GM12865 (cell line): ENCODE measurements around the gene PEPD.

Experiments
- DNase-seq: peaks from one replicate; pipeline ENCODE4 v3.0.0; 2010; ENCODE audit warnings: low read depth
- H3K4me3 ChIP-seq: 2 replicates; pipeline ENCODE4 v1.5.1; 2011; ENCODE audit warnings: mild to moderate bottlenecking, low read depth, low read length, control low read depth
- TF ChIP-seq, protein P1 (sequence below): IDR thresholded peaks from 2 replicates; pipeline ENCODE4 v1.5.1; 2011; ENCODE audit warnings: low read length, control low read depth, low read depth, inconsistent platforms; ENCODE audit not compliant: insufficient read depth; ENCODE audit errors: missing control alignments

The PEPD gene

DNA sequence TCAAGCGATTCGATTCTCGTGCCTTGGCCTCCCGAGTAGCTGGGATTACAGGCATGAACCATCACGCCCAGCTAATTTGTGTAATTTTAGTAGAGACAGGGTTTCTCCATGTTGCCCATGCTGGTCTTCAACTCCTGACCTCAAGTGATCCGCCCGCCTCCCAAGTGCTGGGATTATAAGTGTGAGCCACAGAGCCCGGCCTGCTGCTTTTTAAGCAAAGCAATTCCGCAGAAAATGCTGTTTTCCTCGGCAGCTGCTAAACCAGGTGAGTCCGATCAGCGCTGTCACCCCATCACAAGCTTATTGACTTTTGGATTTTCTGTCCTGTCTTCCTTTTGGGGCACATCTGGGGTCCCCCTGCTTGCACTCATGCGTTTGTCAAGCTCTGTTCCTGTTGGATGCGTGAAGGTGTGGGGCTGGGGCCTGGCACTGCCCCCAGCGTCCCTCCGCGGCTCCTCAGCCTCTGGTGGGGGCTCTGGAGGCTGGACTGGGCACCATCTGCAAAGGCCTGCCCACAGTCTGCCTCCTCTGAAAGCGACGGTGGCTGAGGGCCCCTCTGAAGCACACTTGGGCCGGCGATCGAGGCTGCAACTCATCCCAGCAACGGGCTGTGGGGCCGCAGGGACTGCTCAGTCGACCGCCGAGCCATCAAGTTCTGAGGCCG, 122.4 kb downstream of the PEPD start:
- no peak overlapping the region for H3K4me3 ChIP-seq
- DNase-seq = no peak
- TF ChIP-seq, protein P1, sequence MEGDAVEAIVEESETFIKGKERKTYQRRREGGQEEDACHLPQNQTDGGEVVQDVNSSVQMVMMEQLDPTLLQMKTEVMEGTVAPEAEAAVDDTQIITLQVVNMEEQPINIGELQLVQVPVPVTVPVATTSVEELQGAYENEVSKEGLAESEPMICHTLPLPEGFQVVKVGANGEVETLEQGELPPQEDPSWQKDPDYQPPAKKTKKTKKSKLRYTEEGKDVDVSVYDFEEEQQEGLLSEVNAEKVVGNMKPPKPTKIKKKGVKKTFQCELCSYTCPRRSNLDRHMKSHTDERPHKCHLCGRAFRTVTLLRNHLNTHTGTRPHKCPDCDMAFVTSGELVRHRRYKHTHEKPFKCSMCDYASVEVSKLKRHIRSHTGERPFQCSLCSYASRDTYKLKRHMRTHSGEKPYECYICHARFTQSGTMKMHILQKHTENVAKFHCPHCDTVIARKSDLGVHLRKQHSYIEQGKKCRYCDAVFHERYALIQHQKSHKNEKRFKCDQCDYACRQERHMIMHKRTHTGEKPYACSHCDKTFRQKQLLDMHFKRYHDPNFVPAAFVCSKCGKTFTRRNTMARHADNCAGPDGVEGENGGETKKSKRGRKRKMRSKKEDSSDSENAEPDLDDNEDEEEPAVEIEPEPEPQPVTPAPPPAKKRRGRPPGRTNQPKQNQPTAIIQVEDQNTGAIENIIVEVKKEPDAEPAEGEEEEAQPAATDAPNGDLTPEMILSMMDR = no peak

DNA sequence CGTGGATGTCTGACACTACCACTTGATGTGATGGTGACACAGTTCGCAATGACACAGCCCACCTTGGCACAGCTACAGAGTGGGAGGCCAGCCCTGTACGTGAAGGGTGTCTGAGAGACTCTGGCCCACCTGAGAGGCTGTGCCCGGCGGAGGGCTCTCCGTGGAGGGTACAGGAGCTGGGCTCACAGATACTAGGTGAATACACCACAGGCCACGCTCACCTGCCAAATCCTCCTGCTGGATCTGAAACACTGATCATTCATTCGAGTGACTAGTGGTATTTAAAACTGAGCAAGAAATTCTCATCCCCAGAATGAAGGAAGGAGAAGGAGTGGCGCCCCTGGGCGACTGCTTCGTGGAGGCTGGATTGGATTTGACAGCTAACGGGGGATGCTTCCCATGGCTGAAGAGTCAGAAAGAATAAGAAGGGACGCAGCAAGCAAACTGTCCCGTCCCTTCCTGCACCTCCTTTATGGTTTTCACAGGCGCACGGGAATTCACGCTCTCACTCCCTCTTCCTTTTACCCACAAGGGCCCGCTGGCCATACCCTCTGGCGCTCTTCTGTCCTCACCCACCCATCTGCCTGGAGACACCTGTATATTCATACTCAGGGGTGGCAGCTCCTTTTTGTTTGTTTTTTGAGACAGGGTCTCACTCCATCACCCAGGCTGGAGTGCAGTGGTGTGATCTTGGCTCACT, 123.1 kb downstream of the PEPD start:
- no peak for DNase-seq
- TF ChIP-seq, protein P1 = no peak
- H3K4me3 ChIP-seq = no peak overlapping the region

DNA sequence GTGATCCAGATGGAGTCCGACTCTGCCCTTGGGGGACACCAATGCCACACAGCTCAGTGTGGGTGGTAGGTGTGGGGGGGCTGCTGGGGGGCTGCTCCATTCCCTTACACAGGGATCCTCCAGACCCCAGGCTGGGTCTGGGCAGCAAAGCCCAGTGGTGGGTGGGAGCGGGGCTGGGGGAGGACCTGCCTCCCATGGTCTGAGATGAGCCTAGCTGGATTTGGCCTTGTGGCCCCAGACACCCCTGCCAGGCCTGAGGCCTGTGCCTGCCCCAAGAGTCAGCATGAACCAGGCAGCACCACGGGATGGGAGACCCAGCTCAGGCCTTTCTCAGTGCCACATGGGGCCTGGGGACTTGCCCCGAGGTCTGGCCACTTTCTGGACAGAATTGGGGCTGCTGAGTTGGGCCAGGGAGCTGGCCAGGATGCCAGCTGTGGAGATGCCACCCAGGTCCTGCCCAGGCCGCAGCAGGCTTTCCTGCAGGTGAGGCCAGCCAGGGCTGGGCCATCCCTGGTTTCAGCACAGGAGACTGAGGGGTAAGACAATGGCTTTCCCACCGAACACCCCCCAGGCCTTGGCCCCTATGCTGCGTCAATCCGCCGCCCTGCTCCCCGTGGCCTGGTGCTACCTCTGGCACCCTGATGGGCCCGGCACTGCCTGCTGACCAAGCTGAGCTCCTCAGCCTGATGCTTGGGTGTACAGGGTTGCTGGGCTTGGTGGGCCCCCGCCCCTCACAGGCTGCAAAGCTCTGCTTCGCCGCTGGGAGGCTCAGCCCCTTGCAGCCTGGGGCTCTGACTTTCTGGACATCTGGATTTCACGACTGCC, 123.8 kb downstream of the PEPD start:
- TF ChIP-seq, protein P1 = no peak
- H3K4me3 ChIP-seq = no peak overlapping the region
- DNase-seq = no peak

DNA sequence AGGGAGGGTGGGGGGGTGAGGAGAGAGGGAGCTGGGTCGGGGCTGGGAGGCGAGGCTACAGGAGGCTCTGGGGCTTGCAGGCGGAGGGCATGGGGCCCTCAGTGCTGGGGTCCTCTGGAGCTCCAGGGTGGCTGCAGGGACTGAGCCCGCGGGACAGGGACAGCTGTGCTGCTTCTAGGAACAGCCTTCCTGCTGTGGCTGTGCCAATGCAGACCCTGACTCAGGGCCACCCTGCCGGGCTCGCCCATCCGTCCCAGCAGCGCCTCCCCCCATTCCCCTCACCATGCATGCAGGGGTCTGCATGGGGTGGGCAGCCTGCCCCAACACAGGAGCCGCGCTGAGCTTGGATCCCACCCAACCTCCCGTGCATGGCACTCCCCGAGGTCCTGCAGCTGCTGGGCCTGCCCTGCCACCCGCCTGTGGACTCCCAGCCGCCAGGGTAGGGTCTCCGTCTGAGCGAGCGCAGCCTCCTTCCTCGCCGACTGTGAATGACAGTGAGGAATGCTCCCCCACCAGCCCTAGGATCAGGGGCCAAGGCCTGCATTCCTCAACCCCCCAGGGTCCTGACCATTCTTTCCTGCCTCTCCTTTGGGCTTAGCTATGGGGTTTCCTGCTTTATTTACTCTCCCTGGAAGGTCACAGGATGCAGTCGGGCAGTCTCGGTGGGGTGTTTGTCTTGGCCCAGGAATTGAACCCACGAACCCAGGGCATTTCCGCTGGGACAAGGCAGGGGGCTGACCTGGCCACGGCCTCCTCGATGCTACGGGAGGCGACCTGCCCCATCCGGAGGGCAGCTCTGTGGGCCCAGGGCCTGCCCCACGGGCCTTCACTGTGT, 124.7 kb downstream of the PEPD start:
- DNase-seq = no peak
- H3K4me3 ChIP-seq = no peak overlapping the region
- TF ChIP-seq, protein P1 = no peak

DNA sequence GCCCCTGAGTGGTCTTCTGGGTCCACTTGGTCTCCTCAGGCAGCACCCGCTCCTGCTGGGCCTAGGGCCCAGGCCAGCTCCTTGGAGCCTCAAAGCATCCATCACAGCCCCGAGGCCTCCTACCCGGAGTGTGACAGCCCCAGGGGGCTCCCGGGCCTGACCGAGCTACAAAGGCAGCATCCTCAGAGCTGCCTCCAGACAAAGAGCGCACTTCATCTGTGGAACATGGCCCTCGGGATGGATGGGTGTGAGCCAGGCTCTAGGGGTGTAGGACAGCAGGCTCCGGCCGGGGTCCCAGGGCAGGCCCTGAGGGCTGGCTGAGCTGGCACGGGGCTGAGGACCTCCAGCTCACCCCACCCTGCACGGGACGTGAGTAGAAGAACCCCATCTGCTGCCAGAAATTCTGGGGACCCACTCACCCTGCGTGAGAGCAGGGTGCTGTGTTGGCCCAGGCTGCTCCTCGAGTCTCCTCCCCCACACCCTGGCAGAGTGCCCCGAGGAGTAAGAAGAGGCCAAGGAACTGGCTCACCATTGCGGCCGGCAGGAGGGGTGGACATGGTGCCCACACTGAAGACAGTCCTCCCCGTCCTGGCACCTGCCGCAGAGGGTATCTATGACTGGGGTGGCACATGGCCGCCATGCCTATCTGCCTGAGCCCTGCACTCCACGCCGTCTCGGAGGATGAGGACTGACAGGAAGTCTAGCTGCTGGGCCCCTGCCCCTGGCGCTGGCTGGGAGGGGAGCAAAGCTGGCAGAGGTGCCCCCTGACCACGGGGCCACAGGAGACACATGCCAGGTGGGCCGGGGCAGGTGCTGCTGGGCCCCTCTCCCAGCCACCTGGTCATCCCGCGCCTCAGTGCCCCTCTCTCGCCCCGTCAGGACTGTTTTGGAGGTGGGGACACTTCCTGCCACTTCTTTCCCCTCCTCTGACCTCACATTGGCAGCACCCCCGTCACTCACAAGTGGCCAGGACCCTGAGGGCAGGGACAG, 125.7 kb downstream of the PEPD start:
- TF ChIP-seq, protein P1 = no peak

More for the DNA sequence above, 125.7 kb downstream of the PEPD start:
- no peak for DNase-seq
- no peak overlapping the region for H3K4me3 ChIP-seq
